Endothelial cell (in vitro differentiated cells): ENCODE data around the gene NOCT. TPM values are rescaled to one million over a fixed set of nuclear protein-coding genes. Genes with fewer than 3 reads are reported as not detected.
A peak's percentile ranks its signal among the peaks of the same experiment; 100 is the strongest.
"Not testable (repeated sequence)": the region's sequence is repeated elsewhere in the genome, so short reads cannot be mapped to it uniquely, and the experiment has no call there.

Experiments
- DNase-seq: peaks from one replicate; pipeline ENCODE4 v3.0.0; 2021; ENCODE audit warnings: low spot score
- H3K27ac Mint-ChIP-seq: one replicate; pipeline ENCODE4 v1.8.0; 2021; ENCODE audit warnings: mixed read lengths, inconsistent platforms; ENCODE audit not compliant: unreplicated experiment
- H3K27me3 Mint-ChIP-seq: one replicate; pipeline ENCODE4 v1.8.0; 2021; ENCODE audit warnings: mild to moderate bottlenecking, moderate library complexity, mixed read lengths, inconsistent platforms; ENCODE audit not compliant: unreplicated experiment
- H3K36me3 Mint-ChIP-seq: one replicate; pipeline ENCODE4 v1.8.0; 2021; ENCODE audit warnings: mild to moderate bottlenecking, low read depth, mixed read lengths, inconsistent platforms; ENCODE audit not compliant: unreplicated experiment
- H3K4me1 Mint-ChIP-seq: one replicate; pipeline ENCODE4 v1.8.0; 2021; ENCODE audit warnings: mild to moderate bottlenecking, mixed read lengths, inconsistent platforms; ENCODE audit not compliant: unreplicated experiment
- H3K4me3 Mint-ChIP-seq: one replicate; pipeline ENCODE4 v1.8.0; 2021; ENCODE audit warnings: mild to moderate bottlenecking, mixed read lengths, inconsistent platforms; ENCODE audit not compliant: unreplicated experiment
- H3K9me3 Mint-ChIP-seq: one replicate; pipeline ENCODE4 v1.8.0; 2021; ENCODE audit warnings: mixed read lengths, inconsistent platforms; ENCODE audit not compliant: unreplicated experiment
- CTCF ChIP-seq: fragments of 200-600 bp; sonication (generic); IDR thresholded peaks from one replicate; pipeline ENCODE4 v1.5.0; 2021; ENCODE audit warnings: antibody characterized with exemption; ENCODE audit not compliant: unreplicated experiment
- total RNA-seq: library from RNA; stranded (reverse); fragmentation: NEBNext Ultra II Directional; extraction: Animal tissue kit (Norgen Biotek cat#: 25700); gene quantifications from one replicate; pipeline ENCODE4 v1.2.1, GENCODE V29; 2021; ENCODE audit not compliant: unreplicated experiment

NOCT gene
- total RNA-seq, 1 donor from 2014 or later: 9.3 TPM

GRCh38 chr4:139018501-139018900, 2.9 kb downstream of the NOCT start:
- H3K27ac Mint-ChIP-seq: no peak overlapping the region
- H3K27me3 Mint-ChIP-seq: peaks cover 16% of the 10 kb centered on the region
- DNase-seq: no peak
- H3K36me3 Mint-ChIP-seq: peaks cover 3% of the 10 kb centered on the region
- TF ChIP-seq CTCF: no peak
- H3K9me3 Mint-ChIP-seq: no peaks in the 10 kb centered on the region
- H3K4me3 Mint-ChIP-seq: peak overlapping the region; percentile 1
- H3K4me1 Mint-ChIP-seq: peaks cover 44% of the 10 kb centered on the region

DNA sequence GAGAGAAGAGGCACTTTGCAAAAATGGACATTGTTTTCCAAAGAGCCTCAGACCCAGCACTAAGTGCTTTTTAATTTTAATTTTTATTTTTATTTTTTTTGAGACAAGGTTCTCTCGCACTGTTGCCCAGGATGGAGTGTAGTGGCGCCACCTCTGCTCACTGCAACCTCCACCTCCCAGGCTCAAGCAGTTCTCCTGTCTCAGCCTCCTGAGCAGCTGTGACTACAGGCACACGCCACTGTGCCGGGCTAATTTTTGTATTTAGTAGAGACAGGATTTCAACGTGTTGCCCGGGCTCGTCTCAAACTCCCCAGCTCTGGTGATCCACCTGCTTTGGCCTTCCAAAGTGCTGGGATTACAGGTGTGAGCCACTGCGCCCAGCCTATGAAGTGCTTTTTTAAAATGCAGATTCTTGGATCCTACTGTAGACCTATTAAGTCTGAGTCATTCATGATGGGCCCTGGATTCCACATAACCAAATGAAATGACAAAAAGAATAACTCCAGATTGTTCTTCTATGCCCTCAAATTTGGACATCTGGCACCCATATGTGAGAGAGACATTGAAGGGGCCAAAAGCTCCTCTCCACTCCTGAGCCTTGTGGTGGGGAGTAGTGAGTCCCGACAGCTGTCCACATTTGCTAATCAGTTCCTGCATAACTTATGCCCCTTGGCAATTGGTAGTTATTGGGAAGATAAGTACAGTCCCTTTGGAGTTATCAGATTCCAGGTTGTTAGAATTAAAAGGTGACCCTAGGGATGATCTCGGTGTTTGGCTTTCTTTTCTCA, 3.6 kb downstream of the NOCT start:
- TF ChIP-seq CTCF: no peak
- no peaks in the 10 kb centered on the region for H3K9me3 Mint-ChIP-seq
- no peak overlapping the region for H3K4me3 Mint-ChIP-seq
- no peak overlapping the region for H3K27ac Mint-ChIP-seq
- no peak for DNase-seq
- H3K36me3 Mint-ChIP-seq: peaks cover 3% of the 10 kb centered on the region
- peaks cover 10% of the 10 kb centered on the region for H3K27me3 Mint-ChIP-seq
- H3K4me1 Mint-ChIP-seq: peaks cover 38% of the 10 kb centered on the region

- Mint-ChIP-seq H3K27me3 (peaks cover 2% of the 10 kb centered on the region), H3K9me3 (no peaks in the 10 kb centered on the region), H3K27ac (peak overlapping the region; percentile 61), H3K4me1 (peaks cover 26% of the 10 kb centered on the region), H3K36me3 (peaks cover 3% of the 10 kb centered on the region), H3K4me3 (no peak overlapping the region)
- no peak for TF ChIP-seq CTCF
- DNase-seq: no peak
Measured at GRCh38 chr4:139020384-139020783, 4.8 kb downstream of the NOCT start.

GRCh38 chr4:139021071-139021470, 5.5 kb downstream of the NOCT start:
- DNase-seq, H3K36me3 Mint-ChIP-seq, H3K27ac Mint-ChIP-seq, H3K9me3 Mint-ChIP-seq, H3K27me3 Mint-ChIP-seq, H3K4me3 Mint-ChIP-seq: not testable (repeated sequence)
- H3K4me1 Mint-ChIP-seq: peaks cover 26% of the 10 kb centered on the region

GRCh38 chr4:139022835-139023234, 7.3 kb downstream of the NOCT start:
- no peak overlapping the region for H3K4me3 Mint-ChIP-seq
- peaks cover 3% of the 10 kb centered on the region for H3K36me3 Mint-ChIP-seq
- no peaks in the 10 kb centered on the region for H3K9me3 Mint-ChIP-seq
- peaks cover 2% of the 10 kb centered on the region for H3K27me3 Mint-ChIP-seq
- no peak for DNase-seq
- H3K27ac Mint-ChIP-seq: no peak overlapping the region
- H3K4me1 Mint-ChIP-seq: peaks cover 25% of the 10 kb centered on the region
- no peak for TF ChIP-seq CTCF
